Liver (tissue), 3 donors: Measurements from ENCODE around the gene IP6K1.

Experiments used
- ATF3 ChIP-seq: IDR thresholded peaks from 2 replicates; pipeline ENCODE4 v1.6.1; 2016; ENCODE audit warnings: antibody characterized with exemption
- CTCF ChIP-seq: fragments of 150-350 bp; IDR thresholded peaks from 2 replicates; pipeline ENCODE4 v1.5.1; 2017; ENCODE audit warnings: improper control_type of control experiment, low read depth, low read length; ENCODE audit not compliant: missing input control
- HNF4A ChIP-seq, 2 donors: conservative IDR thresholded peaks; 2 replicates each; pipeline ENCODE4 v1.6.1; 2016; ENCODE audit warnings: antibody characterized with exemption in 2 of 2, mild to moderate bottlenecking in 2 of 2
- HNF4G ChIP-seq: IDR thresholded peaks from 2 replicates; pipeline ENCODE4 v1.6.1; 2016; ENCODE audit warnings: antibody characterized with exemption
- REST ChIP-seq: IDR thresholded peaks from 2 replicates; pipeline ENCODE4 v1.6.1; 2016; ENCODE audit warnings: antibody characterized with exemption, mild to moderate bottlenecking
- YY1 ChIP-seq: IDR thresholded peaks from 2 replicates; pipeline ENCODE4 v1.6.1; 2016; ENCODE audit warnings: antibody characterized with exemption, mild to moderate bottlenecking
- donor health status: healthy.
- donor health status: healthy.

GRCh38 chr3:49750056-49750455, 36.3 kb downstream of the IP6K1 start:
- TF ChIP-seq CTCF = no peak
- TF ChIP-seq YY1 = no peak
- TF ChIP-seq REST = no peak
- no peak for TF ChIP-seq HNF4A (conservative IDR thresholded peaks at IDR 0.05)
- no peak for TF ChIP-seq ATF3
- TF ChIP-seq HNF4G = no peak
